HG03571 (cell line): ENCODE measurements around the gene ACTN3.
A peak's percentile ranks its signal among the peaks of the same experiment; 100 is the strongest.
"Not testable (repeated sequence)": the region's sequence is repeated elsewhere in the genome, so short reads cannot be mapped to it uniquely, and the experiment has no call there.

ENCODE experiments used
- ATAC-seq: cut with Tn5 transposase; IDR thresholded peaks from one replicate; pipeline ENCODE4 v1.9.1; 2021; ENCODE audit not compliant: unreplicated experiment

Gene ACTN3

DNA sequence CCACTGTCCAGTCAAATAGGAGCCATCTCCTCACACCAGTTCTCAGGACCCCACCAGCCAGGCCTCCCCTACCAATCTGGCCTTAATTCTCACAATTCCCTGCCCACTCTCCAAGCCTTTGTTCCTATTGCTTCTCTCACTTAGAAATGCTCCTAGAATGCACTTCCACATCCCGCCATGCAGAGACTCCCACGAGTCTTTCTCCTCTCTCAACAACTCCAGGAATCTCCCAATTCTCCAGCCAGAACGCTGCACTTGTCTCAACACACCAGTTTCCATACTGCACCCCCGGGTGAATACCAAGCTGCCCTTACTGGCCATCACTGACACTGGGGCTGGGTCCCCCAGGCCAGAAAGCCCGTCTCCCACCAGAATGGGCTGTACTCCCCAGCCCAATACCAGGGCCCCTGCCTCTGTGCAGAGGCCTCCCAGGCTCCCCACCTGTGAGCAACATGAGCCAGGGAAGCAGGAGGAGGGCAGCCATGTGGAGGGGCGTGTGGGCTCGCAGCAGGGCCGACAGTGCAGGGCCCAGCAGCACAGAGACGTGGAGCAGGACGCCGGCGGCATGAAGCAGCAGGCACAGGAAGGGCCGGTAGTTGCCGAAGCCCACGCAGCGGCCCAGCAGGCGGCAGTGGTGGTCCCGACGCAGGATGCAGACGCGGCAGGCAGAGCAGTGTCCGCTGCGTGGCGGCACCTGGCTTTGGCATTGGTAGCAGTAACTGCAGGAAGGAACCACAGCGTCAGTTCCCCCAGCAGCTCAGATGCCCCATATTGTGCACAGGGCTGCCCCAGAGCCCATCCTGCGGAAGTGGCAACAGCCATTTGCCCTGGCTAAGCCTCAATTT, 3.2 kb upstream of the ACTN3 start:
- no peak for ATAC-seq

DNA sequence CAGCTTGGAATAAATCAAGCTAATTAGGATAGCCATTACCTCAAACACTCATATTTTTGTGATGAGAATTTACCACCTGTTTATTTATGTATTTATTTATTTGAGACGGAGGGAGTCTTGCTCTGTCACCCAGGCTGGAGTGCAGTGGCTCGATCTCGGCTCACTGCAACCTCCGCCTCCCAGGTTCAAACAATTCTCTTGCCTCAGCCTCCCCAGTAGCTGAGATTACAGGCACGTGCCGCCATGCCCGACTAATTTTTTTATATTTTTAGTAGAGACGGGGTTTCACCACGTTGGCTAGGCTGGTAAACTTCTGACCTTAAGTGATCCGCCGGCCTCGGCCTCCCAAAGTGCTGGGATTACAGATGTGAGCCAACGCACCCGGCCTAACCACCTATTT, 1.8 kb upstream of the ACTN3 start:
- ATAC-seq: not testable (repeated sequence)

DNA sequence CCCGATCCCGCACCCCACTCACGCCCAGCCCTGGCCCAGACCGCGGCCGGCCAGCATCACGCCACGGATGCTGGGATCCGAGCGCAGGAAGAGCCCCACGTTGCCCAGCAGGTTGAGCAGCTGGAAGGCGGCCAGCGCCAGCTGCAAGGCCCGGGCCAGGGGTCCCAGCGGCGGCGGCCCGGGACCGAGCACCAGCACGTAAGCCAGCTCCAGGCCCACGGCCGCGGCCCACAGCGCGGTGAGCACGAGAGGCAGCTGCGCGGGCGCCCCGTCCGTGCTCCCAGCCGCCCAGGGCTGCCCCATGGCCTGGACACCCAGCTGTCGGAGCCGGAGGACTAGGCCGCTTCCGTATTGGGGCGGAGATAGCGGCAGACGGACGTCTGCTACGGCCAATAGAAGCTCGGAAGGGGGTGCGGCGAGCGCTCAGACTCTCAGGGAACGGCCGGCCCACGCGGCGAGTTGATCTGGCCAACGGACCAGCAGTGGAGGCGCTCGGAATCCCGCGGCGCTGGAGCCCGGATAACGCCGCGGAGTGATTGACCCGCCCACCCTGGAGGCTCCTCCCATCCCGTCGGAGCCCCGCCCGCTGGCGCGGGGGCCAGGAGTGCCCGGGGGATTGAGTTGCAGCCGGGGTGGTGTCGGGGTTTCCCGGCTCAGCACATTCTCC, 869 bp upstream of the ACTN3 start, which contains the start of gene ZDHHC24:
Gene ZDHHC24, minus strand, starts transcription at position 348 of the 667 bp plus-strand sequence. Its CDS starts 45 bp downstream, at position 303.
- peak; percentile 82 for ATAC-seq

DNA sequence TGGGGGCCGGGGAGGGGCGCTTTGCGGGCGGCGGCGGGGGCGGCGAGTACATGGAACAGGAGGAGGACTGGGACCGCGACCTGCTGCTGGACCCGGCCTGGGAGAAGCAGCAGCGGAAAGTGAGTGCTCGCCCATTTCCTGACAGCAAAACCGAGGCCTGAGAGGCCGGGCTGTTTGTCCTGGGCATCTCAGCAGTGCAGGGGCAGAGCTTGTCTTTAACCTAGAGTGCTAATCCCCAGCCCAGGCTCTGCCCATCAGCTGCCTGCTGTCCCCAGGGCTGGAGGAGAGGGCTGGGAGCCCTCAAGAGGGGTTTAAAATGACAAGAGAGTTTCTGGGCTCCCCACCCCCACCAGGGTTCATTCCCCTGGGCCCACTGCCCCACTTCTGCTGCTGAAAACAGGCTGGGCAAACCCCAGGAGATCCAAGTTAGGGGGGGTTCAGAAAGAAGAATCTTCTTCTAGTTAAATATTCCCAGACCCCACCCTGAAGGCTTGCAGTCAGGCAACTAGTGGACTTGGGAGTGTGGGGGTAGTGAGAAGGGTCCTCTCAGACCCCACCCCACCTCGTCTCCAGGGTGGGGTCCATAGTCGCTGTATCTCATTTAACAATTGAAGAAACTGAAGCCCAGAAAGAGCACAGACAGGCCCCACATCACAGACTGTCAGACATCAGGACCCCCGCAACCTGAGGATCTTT, 411 bp downstream of the ACTN3 start:
- no peak for ATAC-seq

DNA sequence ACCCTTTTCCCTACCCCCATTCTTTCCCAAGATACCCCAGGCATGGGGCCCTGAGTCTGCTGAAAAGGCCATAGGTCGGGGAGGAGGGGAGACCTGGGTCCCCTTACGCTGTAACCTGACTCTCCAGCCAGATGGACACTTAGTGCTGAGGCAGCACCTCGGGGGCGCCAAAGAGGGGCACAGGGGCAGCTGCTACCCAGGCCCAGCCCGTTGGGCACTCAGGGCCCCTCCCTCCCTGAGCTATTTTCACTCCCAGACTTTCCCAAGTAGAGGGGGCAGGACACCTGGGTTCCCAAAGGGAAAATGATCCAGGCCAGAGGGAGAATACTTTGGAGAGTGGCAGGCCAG, 933 bp downstream of the ACTN3 start:
- no peak for ATAC-seq

DNA sequence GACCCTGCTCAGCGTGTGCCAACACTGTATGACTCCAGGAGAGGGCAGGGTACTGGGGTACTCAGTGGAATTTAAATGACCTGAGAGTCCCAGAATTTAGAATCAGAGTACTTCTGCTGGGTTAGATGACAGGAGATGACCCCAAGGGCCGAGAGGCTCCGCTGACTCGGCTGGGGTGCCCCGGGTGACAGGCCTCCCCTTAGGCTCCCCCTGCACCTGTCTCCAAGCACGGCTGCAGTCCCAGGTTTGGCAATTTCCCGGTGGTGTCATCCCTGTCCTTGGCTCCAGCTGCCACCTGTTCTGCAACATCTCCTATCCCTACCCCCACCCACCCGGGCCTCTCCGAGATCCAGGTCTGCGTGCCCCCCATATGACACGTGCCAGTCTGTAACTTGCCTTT, 1.3 kb downstream of the ACTN3 start:
- no peak for ATAC-seq

DNA sequence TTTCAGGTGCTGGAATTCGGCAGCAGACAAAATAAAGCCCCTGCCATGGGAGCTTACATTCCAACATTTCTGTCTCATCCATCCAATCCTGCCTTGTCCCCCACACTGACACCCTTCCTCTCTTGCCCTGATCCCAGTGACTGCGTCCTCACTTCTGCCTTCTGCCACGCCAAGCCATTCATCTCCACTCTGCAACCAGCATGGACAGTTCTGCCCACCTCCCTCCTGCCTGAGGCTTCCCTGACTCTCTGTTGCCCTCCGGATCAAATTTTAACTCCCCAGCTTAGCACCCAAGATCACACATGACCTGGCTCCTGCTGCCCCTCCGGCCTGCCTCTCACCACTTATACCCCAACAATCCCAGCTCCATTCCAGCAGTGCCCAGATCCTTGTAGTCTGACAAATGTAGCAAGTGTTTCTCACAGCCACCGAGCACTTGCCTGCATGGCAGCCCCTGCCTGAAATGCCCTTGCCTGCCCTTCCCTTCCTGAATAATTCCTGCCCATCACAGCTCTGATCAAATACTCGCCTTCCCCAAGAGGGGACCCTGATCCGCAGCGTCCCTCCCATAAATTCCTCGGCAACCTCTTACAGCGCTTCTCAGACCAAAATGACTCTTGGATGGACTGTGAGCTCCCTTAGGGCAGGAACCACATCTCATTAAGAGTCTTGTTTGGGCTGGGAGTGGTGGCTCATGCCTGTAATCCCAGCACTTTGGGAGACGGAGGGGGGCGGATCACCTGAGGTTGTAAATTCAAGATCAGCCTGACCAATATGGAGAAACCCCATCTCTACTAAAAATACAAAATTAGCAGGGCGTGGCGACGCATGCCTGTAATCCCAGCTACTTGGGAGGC, 2.3 kb downstream of the ACTN3 start:
- no peak for ATAC-seq

DNA sequence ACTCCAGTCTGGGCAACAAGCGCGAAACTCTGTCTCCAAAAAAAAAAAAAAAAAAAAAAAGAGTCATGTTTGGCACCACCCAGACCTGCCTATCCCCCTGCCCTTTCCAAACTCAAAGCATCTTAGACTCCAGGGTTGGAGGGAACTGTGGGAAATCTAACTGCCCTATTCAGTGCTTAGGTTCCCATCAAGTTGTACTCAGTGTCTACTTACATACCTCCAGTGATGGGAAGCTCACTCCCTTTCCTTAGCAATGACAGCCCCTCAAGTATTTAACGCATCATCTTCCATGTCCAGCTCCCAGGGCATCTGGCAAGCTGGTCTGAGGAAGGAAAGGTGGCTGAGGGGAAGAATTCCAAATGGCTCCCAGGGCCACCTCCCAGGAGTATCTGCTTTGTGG, 3.0 kb downstream of the ACTN3 start:
- ATAC-seq: no peak

DNA sequence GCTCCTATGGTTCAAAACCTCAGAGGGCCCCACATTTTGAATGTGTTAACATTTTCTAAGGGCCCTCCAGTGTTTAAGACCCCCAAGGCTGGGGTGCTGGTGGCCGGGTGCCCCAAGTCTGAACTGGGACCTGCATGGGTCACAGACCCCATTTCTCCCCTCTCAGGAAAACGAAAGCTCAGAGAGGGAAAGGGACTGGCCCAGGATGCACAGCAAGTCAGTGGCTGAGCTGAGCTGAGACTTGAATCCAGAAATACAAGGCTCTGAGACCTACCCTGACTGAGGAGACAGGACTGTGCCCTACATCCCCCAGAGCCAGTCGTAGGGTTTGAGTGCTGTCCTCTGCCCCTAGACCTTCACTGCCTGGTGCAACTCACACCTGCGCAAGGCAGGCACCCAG, 4.2 kb downstream of the ACTN3 start:
- ATAC-seq: no peak

DNA sequence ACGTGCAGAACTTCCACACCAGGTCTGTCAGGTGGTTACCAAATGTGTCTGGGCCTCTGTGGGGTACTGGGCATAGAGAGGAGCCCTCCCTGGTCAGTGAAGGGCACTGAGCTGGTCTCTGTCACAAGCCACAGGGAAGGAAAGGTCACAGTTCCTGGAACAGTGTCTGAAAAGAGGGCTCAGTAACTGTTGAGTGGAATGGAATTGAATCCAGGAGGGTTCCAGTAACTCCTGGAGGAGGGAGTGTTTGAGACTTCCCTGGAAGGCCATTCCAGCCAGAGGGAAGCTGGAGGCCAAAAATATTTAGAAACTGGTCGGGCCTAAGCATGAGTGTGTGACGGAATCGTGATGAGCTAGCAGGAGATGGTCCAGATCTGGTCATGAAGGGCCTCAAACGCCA, 7.9 kb downstream of the ACTN3 start:
- no peak for ATAC-seq

DNA sequence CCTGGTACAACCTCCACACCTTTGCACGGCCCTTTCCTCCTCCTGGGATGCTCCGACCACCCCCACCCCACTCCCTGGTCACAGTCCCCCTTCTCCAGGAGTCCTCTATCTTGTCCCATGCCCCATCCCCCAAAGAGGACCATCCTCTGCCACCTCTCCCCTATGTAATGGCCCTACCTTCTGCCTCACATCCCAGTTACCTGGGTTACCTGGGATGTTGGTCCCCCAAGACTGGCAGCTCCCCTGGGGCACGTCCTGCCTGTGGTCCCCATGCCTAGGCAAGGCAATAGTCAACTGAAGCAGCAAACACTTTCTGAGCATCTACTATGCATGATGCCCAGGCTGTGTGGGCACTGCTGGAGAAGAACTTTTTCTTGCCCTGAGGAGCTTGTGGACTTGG, 8.7 kb downstream of the ACTN3 start:
- no peak for ATAC-seq

DNA sequence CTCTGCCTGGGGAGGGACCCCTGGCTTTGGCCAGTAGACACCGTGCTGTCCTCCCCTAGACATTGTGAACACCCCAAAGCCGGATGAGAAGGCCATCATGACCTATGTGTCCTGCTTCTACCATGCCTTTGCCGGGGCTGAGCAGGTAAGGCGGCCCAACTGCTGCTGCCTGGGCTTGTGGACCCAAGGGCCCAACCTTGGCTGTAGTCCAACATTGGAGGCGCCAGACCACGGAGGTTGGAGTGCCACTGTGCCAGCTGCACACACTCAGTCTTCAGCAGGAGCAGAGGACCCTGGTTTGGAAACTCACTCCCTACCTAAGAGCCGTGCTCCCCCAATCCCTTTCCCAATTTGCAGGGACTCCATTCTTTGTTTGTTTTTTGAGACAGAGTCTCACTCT, 9.4 kb downstream of the ACTN3 start:
- no peak for ATAC-seq

DNA sequence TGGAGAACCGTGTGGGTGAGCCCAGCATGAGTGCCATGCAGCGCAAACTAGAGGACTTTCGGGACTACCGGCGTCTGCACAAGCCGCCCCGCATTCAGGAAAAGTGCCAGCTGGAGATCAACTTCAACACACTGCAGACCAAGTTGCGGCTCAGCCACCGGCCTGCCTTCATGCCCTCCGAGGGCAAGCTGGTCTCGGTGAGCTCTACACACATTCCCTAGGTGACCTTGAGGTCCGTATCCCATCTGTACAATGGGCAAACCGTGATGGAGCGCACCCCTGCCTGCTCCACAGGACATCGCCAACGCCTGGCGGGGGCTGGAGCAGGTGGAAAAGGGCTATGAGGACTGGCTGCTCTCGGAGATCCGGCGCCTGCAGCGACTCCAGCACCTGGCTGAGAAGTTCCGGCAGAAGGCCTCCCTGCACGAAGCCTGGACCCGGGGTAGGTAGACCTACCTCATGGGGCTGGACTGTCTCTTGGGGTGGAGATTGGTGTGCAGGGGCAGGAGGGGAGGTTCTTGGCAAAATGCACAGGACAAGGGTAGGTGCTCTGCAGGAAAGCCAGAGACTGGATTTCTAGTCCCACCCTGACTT, 11.1 kb downstream of the ACTN3 start:
- no peak for ATAC-seq

DNA sequence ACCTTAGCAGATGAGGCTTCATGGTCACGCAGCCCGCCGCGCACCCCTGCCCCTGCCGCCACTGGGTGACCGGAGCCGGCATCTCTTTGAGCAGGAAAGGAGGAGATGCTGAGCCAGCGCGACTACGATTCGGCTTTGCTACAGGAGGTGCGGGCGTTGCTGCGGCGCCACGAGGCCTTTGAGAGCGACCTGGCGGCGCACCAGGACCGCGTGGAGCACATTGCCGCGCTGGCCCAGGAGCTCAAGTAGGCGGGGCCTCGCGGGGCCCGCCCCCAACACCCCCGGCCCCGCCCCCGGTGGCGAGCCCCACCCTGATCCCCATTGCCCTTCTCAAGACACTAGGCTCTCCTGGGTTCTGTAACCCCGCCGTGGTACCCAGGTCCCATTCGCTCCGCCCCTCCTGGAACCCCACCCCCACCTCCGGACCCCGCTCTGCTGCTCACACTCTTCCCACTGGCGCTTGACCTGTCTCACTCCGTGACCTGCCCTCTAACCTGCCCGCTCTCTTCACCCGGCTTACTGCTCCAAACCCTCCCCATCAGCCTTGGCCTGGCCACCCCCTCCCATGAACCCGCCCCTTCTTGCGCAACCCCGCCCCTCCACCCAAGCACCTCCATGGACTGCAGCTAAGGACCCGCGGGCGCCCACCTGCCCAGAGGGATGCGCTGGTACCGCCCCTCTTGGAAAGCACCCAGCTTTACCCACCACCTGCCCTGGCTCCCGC, 12.6 kb downstream of the ACTN3 start:
- no peak for ATAC-seq

DNA sequence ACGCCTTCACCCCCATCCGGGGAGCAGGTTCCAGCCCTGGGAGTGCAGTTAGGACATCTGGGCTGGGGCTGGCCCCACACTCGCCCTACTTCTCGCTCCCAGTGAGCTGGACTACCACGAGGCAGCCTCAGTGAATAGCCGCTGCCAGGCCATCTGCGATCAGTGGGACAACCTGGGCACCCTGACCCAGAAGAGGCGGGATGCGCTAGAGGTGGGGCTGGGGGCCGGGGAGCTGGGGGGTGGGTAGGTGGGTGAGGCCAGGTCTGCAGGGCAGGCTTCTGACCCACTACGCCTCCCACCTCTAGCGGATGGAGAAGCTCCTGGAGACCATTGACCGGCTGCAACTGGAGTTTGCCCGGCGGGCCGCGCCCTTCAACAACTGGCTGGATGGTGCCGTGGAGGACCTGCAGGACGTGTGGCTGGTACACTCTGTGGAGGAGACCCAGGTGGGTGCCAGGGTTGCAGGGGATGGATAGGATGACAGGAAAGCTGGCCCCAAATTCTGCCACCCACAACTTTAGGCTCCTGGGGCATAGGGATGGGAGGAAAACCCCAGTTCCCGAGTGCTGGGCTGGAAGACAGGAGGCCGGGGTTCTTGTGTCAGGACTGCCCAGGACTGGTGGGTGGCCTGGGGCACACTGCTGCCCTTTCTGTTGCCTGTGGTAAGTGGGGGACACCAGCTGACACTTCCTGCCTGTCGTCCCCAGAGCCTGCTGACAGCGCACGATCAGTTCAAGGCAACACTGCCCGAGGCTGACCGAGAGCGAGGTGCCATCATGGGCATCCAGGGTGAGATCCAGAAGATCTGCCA, 13.4 kb downstream of the ACTN3 start:
- ATAC-seq: no peak

DNA sequence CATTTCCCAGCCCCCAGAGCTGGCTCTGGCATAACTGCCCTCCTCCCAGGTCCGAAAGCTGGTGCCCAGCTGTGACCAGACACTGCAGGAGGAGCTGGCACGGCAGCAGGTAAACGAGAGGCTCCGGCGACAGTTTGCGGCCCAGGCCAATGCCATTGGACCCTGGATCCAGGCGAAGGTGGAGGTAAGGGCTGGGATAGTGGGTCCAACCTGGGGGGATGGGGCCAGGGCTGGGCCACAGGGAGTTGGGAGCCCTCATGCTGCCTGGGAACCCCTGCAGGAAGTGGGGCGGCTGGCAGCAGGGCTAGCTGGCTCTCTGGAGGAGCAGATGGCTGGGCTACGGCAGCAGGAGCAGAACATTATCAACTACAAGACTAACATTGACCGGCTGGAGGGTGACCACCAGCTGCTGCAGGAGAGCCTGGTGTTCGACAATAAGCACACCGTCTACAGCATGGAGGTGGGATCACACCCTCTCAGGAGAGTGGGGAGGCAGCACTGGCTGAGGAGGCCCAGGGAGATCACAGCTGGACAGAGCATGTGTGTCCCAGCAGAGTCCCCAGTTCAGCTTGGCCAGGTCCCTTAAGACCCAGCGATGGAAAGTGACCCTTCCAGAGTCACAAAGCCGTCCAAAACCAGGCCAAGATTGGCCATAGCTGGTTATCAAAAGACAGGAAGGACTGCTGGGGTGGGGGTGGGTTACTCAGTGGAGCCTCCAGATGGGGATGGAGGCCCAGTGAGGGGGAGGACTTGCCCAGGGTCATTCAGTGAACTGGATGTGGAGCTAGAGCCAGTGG, 14.7 kb downstream of the ACTN3 start:
- no peak for ATAC-seq

DNA sequence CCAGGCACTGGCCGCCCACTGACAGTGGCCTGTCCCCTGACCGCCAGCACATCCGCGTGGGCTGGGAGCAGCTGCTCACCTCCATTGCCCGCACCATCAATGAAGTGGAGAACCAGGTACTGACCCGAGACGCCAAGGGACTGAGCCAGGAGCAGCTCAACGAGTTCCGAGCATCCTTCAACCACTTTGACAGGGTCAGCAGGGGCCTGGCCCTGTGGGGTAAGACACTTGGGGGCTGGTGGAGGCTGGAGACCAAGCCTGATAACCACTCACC, 15.2 kb downstream of the ACTN3 start:
- ATAC-seq: no peak

DNA sequence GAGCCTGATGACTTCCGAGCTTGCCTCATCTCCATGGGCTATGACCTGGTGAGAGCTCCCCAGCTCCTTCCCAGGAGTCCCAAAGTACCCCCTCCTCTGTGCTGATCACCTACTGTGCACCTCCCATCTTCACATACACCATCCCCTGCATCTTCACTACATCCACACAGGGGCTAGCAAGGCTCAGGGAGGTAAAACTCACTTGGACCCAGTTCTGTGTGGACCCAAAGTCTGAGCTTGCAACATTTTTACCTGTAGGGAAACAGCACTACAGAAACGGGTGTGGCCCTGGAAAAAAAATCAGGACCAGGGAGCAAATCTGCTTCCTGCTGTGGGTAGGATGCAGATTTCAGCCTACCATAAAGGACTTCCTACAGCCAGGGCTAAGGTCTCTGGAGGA, 15.6 kb downstream of the ACTN3 start:
- ATAC-seq: no peak
